Measurements from ENCODE around the gene XPO5. TPM values are rescaled to one million over a fixed set of nuclear protein-coding genes. Genes with fewer than 3 reads are reported as not detected.

Gene XPO5
- total RNA-seq, 1 experiment from 2014 or later = 114 TPM

GRCh38 chr6:43472515-43472914 is 103.3 kb downstream of the XPO5 start:
- WGBS (ENCODE audit: extremely low coverage, insufficient read length, low lambda C conversion rate) = no CpG with 5 or more reads among the region's 4 CpGs
- Histone ChIP-seq H3K79me1 (ENCODE audit: insufficient read depth, low read depth, low read length, poor library complexity, severe bottlenecking) (no peaks in the 10 kb centered on the region), H3K23ac (ENCODE audit: insufficient read length, low read depth, low read length) (no peak overlapping the region), H2BK120ac (ENCODE audit: low read depth, low read length, poor library complexity, severe bottlenecking) (no peak overlapping the region), H3K14ac (ENCODE audit: insufficient read depth, low read length) (no peak overlapping the region), H3K4me2 (ENCODE audit: insufficient read depth, insufficient read length, low read length) (no peak overlapping the region), H2BK20ac (ENCODE audit: low read depth, low read length, poor library complexity, severe bottlenecking) (no peak overlapping the region), H3K79me2 (ENCODE audit: insufficient read depth, low read length) (no peaks in the 10 kb centered on the region), H3K23me2 (ENCODE audit: insufficient read length, low read depth, low read length, poor library complexity, severe bottlenecking) (peaks cover 4% of the 10 kb centered on the region), H2BK12ac (ENCODE audit: insufficient read length, low read depth, low read length) (no peak overlapping the region), H4K91ac (ENCODE audit: insufficient read length, low read depth, low read length) (no peak overlapping the region), H2BK5ac (ENCODE audit: insufficient read length, low read length) (no peak overlapping the region), H3K56ac (ENCODE audit: insufficient read length, low read depth, low read length) (no peak overlapping the region), H3K4ac (ENCODE audit: low read depth, low read length) (no peak overlapping the region), H3K18ac (ENCODE audit: insufficient read length, low read depth, low read length) (no peak overlapping the region), H3T11ph (ENCODE audit: low read length) (no peak overlapping the region), H3K27me3 (ENCODE audit: insufficient read depth, low read length) (no peaks in the 10 kb centered on the region), H4K8ac (replicated peaks; ENCODE audit: insufficient read length, low read depth, low read length) (no peak overlapping the region), H2AFZ (ENCODE audit: low read length) (no peak overlapping the region), H3K9me3 (ENCODE audit: control insufficient read depth, low read depth, low read length) (no peaks in the 10 kb centered on the region), H2BK15ac (ENCODE audit: low read depth, low read length) (no peak overlapping the region), H3K27ac (ENCODE audit: insufficient read length, low read depth, low read length) (no peak overlapping the region), H3K9ac (ENCODE audit: extremely low read depth, insufficient read length, low read length) (no peak overlapping the region), H4K5ac (ENCODE audit: insufficient read length, low read depth, low read length) (no peak overlapping the region), H2AK5ac (ENCODE audit: insufficient read length, low read length) (no peak overlapping the region), H3K4me1 (ENCODE audit: insufficient read depth, low read length) (peaks cover 6% of the 10 kb centered on the region; the same call in 1 of the 2 replicates), H4K20me1 (ENCODE audit: control insufficient read depth, insufficient read depth, insufficient read length) (no peaks in the 10 kb centered on the region)
- peaks cover 18 to 27% of the 10 kb centered on the region in 2 experiments for H3K4me1 Mint-ChIP-seq
- peaks cover 6% of the 10 kb centered on the region for H3K27me3 Mint-ChIP-seq (ENCODE audit: low read depth)
- H3K4me3 Mint-ChIP-seq = no peak overlapping the region
- no peaks in the 10 kb centered on the region for H3K36me3 Mint-ChIP-seq (ENCODE audit: insufficient read depth in 1 of 3, low read depth in 3 of 3)
- H3K27ac Mint-ChIP-seq = no peak overlapping the region
- no peak for TF ChIP-seq CTCF (conservative IDR thresholded peaks at IDR 0.05)
- DNase-seq = no peak
- H3K9me3 Mint-ChIP-seq = no peaks in the 10 kb centered on the region

Other genes starting within 250 kb of the XPO5 start
- 15.0 and 16.3 TPM in 2 replicates for gene ZNF318, start 206.4 kb downstream of the XPO5 start, total RNA-seq (2021)
- gene ABCC10, start 148.5 kb downstream of the XPO5 start, total RNA-seq (2021) = 28.0 and 31.8 TPM in 2 replicates
- gene DLK2, start 120.5 kb downstream of the XPO5 start, total RNA-seq (2021) = 0.57 and 0.96 TPM in 2 replicates
- gene TJAP1, start 98.5 kb downstream of the XPO5 start, total RNA-seq (2021) = 45.1 and 49.2 TPM in 2 replicates
- 0.26 and 0.55 TPM in 2 replicates for gene LRRC73, start 65.7 kb downstream of the XPO5 start, total RNA-seq (2021)
- gene YIPF3, start 59.1 kb downstream of the XPO5 start, total RNA-seq (2021) = 80.7 and 84.5 TPM in 2 replicates
- 75.8 and 76.6 TPM in 2 replicates for gene POLR1C, start 58.9 kb downstream of the XPO5 start, total RNA-seq (2021)
- gene POLH, start 147 bp upstream of the XPO5 start, total RNA-seq (2021) = 12.6 and 15.1 TPM in 2 replicates
- gene GTPBP2, start 53.2 kb upstream of the XPO5 start, total RNA-seq (2021) = 67.6 and 72.2 TPM in 2 replicates
- gene MAD2L1BP, start 59.8 kb upstream of the XPO5 start, total RNA-seq (2021) = 46.3 and 47.6 TPM in 2 replicates
- gene RSPH9, start 69.0 kb upstream of the XPO5 start, total RNA-seq (2021) = 0.39 and 0.50 TPM in 2 replicates
- 65.1 and 67.3 TPM in 2 replicates for gene MRPS18A, start 111.8 kb upstream of the XPO5 start, total RNA-seq (2021)
- gene VEGFA, start 194.2 kb upstream of the XPO5 start, total RNA-seq (2021) = 46.1 and 47.9 TPM in 2 replicates